ENCODE results near the gene EXOSC7. TPM values are rescaled to one million over a fixed set of nuclear protein-coding genes. Genes with fewer than 3 reads are reported as not detected.

The EXOSC7 gene
- total RNA-seq (10 to 100 TPM; 27.8 to 54.8 (median 46.3) TPM), polyA plus RNA-seq (10 to 100 TPM; 28.4 to 39.4 (median 36.3) TPM)
- long read RNA-seq, donor 1, transcript EXOSC7-201 (8 exons, 1,055 nt) = major isoform, 11 of 18 reads
- long read RNA-seq, donor 1, partial matches to known transcripts = 1 of 18 reads
- long read RNA-seq, donor 1, other reads (novel, unspliced or antisense) = 2 of 18 reads
- long read RNA-seq, donor 2, transcript EXOSC7-201 (8 exons, 1,055 nt) = major isoform, 53 of 78 reads
- long read RNA-seq, donor 2, transcript EXOSC7-210 (9 exons, 1,395 nt) = minor isoform, 14 of 78 reads
- long read RNA-seq, donor 2, partial matches to known transcripts = 5 of 78 reads
- long read RNA-seq, donor 2, other reads (novel, unspliced or antisense) = 5 of 78 reads

- Histone ChIP-seq H3K4me1 (peaks cover 35% of the 10 kb centered on the region), H3K27me3 (ENCODE audit: insufficient read depth in 3 of 3, low read length in 2 of 3) (no peaks in the 10 kb centered on the region), H3K9me3 (no peaks in the 10 kb centered on the region), H3K27ac (peak within 1 kb of the TSS; percentile 94), H3K4me3 (peak within 1 kb of the TSS; percentile 96), H3K36me3 (ENCODE audit: insufficient read depth in 1 of 2, low read depth in 1 of 2) (peaks cover 0 to 4% of the 10 kb centered on the region in 2 donors)
- TF ChIP-seq CTCF (IDR thresholded peaks at IDR 0.05) = no peak
- intact Hi-C loops (cut with DNase I) = no loop called here
- peak; percentile 89 to 94 for DNase-seq
- ATAC-seq = peak; percentile 92 to 95 (median 93)
- WGBS, 3 donors = 0 to 1% (median 1%) methylated on average over 53 to 82 of the region's 82 CpGs
These were observed at the start of gene EXOSC7, which contains the start of gene ZDHHC3 for GRCh38 chr3:44976002-44976815. TSS of gene EXOSC7 (plus strand) at chr3:44976244. CDS start at chr3:44976278, 34 bp downstream. TSS of gene ZDHHC3 (minus strand) at chr3:44976174. CDS start at chr3:44959436, 16,738 bp downstream.

- H3K27ac ChIP-seq = no peak overlapping the region
- DNase-seq (no peak), ATAC-seq (no peak)
- intact Hi-C loops (cut with DNase I) = no loop called here
- TF ChIP-seq CTCF (IDR thresholded peaks at IDR 0.05) = no peak
- no peaks in the 10 kb centered on the region for H3K9me3 ChIP-seq
- 93 to 98% (median 98%) methylated on average over 7 of the region's 7 CpGs for WGBS, 3 donors
- H3K4me1 ChIP-seq = no peaks in the 10 kb centered on the region
- no peak overlapping the region for H3K4me3 ChIP-seq
- H3K36me3 ChIP-seq (ENCODE audit: insufficient read depth in 1 of 2, low read depth in 1 of 2) = peaks cover 8 to 78% of the 10 kb centered on the region in 2 donors
- H3K27me3 ChIP-seq (ENCODE audit: insufficient read depth in 3 of 3, low read length in 2 of 3) = no peaks in the 10 kb centered on the region
These were observed 49.1 kb upstream of the EXOSC7 start for GRCh38 chr3:44926921-44927320.

GRCh38 chr3:44927371-44927770 lies 48.7 kb upstream of the EXOSC7 start:
- TF ChIP-seq CTCF (IDR thresholded peaks at IDR 0.05) = no peak
- DNase-seq (no peak), ATAC-seq (no peak)
- intact Hi-C loops (cut with DNase I) = no loop called here
- Histone ChIP-seq H3K27ac (no peak overlapping the region), H3K27me3 (ENCODE audit: insufficient read depth in 3 of 3, low read length in 2 of 3) (no peaks in the 10 kb centered on the region), H3K4me3 (no peak overlapping the region), H3K36me3 (ENCODE audit: insufficient read depth in 1 of 2, low read depth in 1 of 2) (peaks cover 5 to 77% of the 10 kb centered on the region in 2 donors), H3K4me1 (no peaks in the 10 kb centered on the region), H3K9me3 (no peaks in the 10 kb centered on the region)
- WGBS, 3 donors = 95 to 97% (median 97%) methylated on average over 6 to 7 of the region's 7 CpGs

GRCh38 chr3:44929782-44930181 lies 46.3 kb upstream of the EXOSC7 start:
- ATAC-seq (no peak), DNase-seq (no peak)
- TF ChIP-seq CTCF (IDR thresholded peaks at IDR 0.05) = no peak
- Histone ChIP-seq H3K27me3 (ENCODE audit: insufficient read depth in 3 of 3, low read length in 2 of 3) (no peaks in the 10 kb centered on the region), H3K4me1 (no peaks in the 10 kb centered on the region), H3K36me3 (ENCODE audit: insufficient read depth in 1 of 2, low read depth in 1 of 2) (peaks cover 4 to 87% of the 10 kb centered on the region in 2 donors), H3K4me3 (no peak overlapping the region), H3K27ac (no peak overlapping the region), H3K9me3 (no peaks in the 10 kb centered on the region)
- intact Hi-C loops (cut with DNase I) = no loop called here
- 79 to 85% (median 79%) methylated on average over 5 of the region's 5 CpGs for WGBS, 3 donors

Measured in psoas muscle (tissue), 8 donors.